CD4-positive, alpha-beta T cell treated with Interleukin-10 for 1 hour (primary cell): ENCODE data around the gene PMPCB.

Experiments
- DNase-seq: peaks from one replicate; pipeline ENCODE4 v3.0.0-alpha.2; 2020

Gene PMPCB

DNA sequence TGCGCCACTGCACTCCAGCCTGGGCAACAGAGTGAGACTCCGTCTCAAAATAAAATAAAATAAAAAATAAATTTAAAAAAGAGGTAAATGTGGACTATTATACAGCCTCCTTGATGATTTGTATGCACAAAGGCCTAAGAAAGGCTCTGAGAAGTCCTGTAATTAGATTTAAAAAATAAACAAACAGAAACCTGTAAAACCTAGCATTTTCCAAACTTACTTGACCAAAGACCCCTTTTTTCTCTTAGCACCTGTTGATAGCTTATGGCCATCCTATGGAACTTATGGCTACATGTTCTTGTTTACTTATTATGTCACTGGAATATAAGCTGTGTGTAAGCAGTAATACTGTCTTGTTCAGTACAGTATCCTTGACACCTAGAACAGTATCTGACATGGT, 41.6 kb downstream of the PMPCB start:
- DNase-seq, result no peak

- no peak for DNase-seq
These were observed 44.2 kb downstream of the PMPCB start for GRCh38 chr7:103341466-103341865.

DNA sequence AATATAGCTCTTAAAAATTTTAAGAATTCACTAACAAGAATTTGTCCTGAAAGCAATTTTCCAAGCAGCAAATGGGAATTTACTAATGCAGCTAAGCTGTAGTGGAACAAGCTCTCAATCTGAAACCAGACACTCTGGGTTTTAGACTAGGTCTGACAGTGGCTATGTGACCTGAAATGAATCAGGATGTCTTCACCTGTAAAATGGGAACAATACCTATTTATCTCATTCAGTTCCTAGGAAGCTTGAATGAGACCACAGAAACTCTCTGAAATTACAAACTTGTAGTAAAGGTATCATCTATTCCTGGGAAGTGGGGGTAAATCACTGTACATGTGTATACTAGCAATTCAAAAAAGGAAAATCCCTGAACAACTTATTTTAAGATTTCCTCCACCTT, 46.1 kb downstream of the PMPCB start:
- DNase-seq, result no peak

DNA sequence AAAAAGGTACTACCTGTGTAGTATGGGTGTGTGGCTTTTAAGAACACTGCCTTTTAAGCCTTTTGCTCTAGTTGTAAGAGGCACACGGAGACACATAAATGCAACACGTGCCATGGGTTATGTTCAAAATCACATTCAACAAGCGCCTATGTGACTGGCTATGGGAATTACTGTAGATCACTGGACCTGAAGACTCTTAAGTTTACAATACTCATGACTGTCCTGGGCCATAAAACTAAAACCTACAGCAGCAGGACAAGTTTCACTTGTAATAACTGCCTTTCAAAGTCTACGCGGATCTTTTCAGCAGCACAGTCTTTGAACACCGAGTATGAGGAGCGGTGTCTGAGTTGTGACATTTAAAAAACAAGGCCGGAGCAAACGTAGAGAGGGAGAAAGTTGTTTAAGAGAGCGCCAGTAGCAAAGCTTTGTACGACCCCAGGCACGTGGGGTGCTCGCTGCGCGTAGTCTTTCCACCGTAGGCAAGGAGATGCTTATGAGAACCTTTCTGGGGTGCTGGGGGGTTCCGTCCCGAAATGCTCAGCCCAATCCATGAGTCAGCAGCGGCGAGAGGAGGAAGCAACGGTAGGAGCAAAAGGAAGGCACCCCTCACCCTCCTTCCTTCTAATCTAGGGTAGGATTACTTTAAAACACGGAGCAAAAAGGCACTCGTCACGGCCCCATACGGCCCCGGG, 46.7 kb downstream of the PMPCB start:
- peak; percentile 28 for DNase-seq

- DNase-seq, result peak; percentile 89
These were observed 47.4 kb downstream of the PMPCB start, which contains the start of gene DNAJC2 for GRCh38 chr7:103344453-103345149. TSS of gene DNAJC2 (minus strand) at chr7:103344767. CDS start at chr7:103344622, 145 bp downstream.

- DNase-seq, result no peak
These were observed 49.2 kb downstream of the PMPCB start for GRCh38 chr7:103346396-103346795.

DNA sequence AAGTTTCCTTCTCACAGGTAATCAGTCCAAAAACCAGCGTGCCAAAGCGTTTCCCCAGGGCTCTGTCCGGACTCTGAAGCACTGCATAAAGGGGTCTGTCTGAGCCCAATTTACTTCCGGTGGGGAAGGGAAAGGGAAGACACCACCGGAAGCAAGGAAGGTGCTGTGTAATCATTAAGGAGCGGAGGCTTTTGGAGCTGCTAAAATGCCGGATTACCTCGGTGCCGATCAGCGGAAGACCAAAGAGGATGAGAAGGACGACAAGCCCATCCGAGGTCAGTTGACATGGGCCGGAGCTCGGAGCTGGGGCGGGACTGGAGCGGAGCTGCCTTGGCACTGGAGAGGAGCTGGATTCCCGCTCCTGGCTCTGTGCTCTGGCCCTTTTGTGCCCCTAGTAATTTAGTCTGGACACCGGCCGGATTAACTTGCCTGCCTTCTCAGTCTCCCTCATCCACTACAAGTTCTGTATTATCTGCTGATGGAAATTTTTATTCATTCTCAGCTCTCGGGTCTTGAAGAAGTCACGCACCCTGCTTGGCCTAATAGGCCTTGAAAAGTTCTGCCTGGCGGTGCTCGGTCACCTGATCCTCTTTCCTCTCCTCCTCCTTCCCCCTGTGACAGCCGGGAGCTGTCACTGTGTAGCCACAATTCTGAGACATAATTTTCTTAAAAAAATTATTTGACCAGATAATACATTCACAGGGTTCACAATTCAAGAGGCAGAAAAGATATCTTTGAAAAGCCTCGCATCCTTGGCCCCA, 50.5 kb downstream of the PMPCB start, which contains the start of gene PSMC2:
Gene PSMC2 (plus strand): TSS at position 137 of the 761 bp plus-strand sequence. CDS start 69 bp downstream, at position 206.
- peak; percentile 91 for DNase-seq

DNA sequence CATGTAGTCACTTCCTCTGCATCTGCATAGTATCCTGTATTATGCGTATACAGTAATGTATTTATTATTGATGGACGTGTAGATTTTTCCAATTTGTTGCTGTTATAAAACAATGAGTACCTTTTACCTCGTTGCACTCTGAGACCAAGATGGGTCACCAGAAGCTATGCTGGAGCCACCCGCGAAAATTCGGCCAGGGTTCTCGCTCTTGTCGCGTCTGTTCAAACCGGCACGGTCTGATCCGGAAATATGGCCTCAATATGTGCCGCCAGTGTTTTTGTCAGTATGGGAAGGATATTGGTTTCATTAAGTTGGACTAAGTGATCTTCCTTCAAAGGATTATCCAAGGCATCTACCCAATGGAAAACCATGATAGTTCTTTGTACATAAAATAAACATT, 51.2 kb downstream of the PMPCB start:
- peak; percentile 10 for DNase-seq

DNA sequence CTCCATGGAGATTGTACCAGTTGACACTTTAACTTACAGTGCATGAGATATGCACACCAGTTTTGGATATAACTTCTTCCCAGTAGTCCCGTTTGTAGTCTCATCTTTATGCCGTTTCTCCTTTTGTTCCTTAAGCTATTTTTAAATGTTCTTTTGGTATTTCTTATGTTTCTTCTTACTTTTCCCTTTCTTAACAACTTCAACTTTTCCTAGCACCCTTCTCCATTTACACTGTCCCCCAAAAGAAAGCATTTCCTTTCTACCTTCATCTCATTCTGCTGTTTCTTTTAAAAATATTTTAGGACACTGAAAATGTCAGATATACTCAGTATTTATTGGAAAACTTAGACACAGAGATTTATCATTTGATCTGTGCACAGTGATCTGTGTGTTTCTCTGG, 51.7 kb downstream of the PMPCB start:
- DNase-seq, result no peak

DNA sequence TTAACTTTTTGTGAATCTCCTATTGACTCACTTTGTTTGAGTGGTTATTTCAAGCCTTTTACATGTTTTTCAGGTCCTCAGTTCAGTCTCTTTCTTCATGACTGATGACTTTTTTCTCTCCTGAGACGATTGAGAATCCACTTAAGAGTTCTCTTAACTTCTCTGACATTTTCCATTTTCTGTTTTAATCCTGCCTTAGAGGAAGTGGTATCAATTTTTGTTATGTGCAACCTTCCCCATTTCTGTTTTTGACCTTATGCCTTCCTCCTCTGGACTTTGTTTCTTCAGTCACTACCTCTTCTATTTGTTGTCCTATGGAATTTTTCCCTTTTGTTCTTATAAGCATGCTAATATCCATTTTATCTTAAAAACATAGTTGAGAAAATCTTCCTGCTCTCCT, 52.6 kb downstream of the PMPCB start:
- no peak for DNase-seq
